AG04449 (cell line): ENCODE results near the gene PAM.

ENCODE experiments used
- CTCF ChIA-PET: fragments of 350-600 bp; formaldehyde crosslinking; extraction: SDS; loops from one replicate; lab custom pipeline; 2021; ENCODE audit warnings: antibody characterized with exemption; lab: Yijun Ruan, JAX
- POLR2A ChIA-PET: fragments of 400-600, 350-600 bp; formaldehyde crosslinking; extraction: SDS; loops from one replicate; lab custom pipeline; 2020; ENCODE audit warnings: antibody characterized with exemption, inconsistent platforms; lab: Yijun Ruan, JAX
- DNase-seq: peaks from one replicate; pipeline ENCODE4 v3.0.0-alpha.2; 2010; ENCODE audit warnings: low read depth, low spot score
- H3K4me3 ChIP-seq: 2 replicates; pipeline ENCODE4 v1.5.1; 2011; ENCODE audit warnings: low read depth, mild to moderate bottlenecking, control low read depth, low read length
- TF ChIP-seq, protein P1 (sequence below): IDR thresholded peaks from one replicate; pipeline ENCODE4 v1.5.1; 2011; ENCODE audit warnings: mild to moderate bottlenecking, moderate library complexity, low read length, control low read depth, inconsistent platforms; ENCODE audit not compliant: insufficient read depth; ENCODE audit errors: missing control alignments

PAM gene

GRCh38 chr5:102946414-102946813 lies 191.3 kb downstream of the PAM start:
- CTCF ChIA-PET = no interaction called here
- no peak for DNase-seq
- TF ChIP-seq, protein P1, sequence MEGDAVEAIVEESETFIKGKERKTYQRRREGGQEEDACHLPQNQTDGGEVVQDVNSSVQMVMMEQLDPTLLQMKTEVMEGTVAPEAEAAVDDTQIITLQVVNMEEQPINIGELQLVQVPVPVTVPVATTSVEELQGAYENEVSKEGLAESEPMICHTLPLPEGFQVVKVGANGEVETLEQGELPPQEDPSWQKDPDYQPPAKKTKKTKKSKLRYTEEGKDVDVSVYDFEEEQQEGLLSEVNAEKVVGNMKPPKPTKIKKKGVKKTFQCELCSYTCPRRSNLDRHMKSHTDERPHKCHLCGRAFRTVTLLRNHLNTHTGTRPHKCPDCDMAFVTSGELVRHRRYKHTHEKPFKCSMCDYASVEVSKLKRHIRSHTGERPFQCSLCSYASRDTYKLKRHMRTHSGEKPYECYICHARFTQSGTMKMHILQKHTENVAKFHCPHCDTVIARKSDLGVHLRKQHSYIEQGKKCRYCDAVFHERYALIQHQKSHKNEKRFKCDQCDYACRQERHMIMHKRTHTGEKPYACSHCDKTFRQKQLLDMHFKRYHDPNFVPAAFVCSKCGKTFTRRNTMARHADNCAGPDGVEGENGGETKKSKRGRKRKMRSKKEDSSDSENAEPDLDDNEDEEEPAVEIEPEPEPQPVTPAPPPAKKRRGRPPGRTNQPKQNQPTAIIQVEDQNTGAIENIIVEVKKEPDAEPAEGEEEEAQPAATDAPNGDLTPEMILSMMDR = no peak
- POLR2A ChIA-PET = no interaction called here
- no peak overlapping the region for H3K4me3 ChIP-seq

- H3K4me3 ChIP-seq = no peak overlapping the region
- DNase-seq = no peak
- POLR2A ChIA-PET = no interaction called here
Measured at GRCh38 chr5:102946971-102947370, 191.9 kb downstream of the PAM start.

DNA sequence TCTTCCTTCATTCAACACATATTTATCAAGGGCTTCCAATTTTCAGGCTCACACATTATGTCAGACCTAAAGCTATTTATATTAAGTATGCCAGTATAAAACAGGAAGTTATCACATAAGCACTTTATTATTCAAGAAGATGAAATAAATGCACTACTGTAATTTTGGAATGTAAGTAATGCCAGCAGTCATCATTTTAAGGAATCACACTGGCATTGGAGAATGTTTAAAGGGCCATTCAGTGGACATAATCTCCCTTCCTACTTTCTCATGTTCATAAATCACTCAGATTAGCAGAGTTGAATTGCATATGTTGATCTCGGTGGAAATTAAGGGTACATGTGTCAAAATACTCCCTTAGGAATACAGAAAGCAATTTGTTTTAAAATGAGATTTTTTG lies 200.4 kb downstream of the PAM start:
- H3K4me3 ChIP-seq = no peak overlapping the region
- ChIA-PET CTCF (interaction anchor here (0.9 to 2.7 kb wide), 3 partner anchors 14 to 22 kb away, joined by 3 to 15 read pairs (median 4); no protein-coding TSS in a partner anchor), POLR2A (no interaction called here)
- no peak for DNase-seq
- TF ChIP-seq, protein P1 = no peak

More at GRCh38 chr5:102946971-102947370, 191.9 kb downstream of the PAM start:
- TF ChIP-seq, protein P1 = no peak
- CTCF ChIA-PET = no interaction called here

DNA sequence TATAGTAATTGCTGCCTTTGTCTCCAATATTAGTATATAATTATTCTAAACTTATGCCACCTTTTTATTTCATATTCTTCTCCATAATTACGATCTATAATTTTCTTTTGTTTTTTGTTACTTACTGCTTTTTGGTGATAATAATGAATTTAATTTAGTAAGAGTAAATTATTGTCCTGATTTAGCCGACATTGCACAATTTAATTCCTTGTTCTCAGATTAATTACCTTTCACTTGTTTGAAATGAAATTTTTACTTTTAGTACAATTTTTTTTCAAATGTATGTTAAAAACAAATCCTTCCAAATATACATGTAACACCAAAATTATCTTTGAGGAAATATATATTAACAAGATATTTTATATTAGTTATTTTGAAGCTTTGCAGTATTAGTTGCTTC lies 201.5 kb downstream of the PAM start:
- no peak overlapping the region for H3K4me3 ChIP-seq
- no peak for DNase-seq
- TF ChIP-seq, protein P1 = no peak
- CTCF ChIA-PET = interaction anchor here (0.9 to 2.7 kb wide), 2 partner anchors 13 to 15 kb away, joined by 3 to 15 read pairs; no protein-coding TSS in a partner anchor
- POLR2A ChIA-PET = no interaction called here

- ChIA-PET CTCF (interaction anchor here (1.0 to 2.7 kb wide), 4 partner anchors 12 to 15 kb away, joined by 4 to 15 read pairs (median 4); no protein-coding TSS in a partner anchor), POLR2A (no interaction called here)
- TF ChIP-seq, protein P1 = no peak
- H3K4me3 ChIP-seq = no peak overlapping the region
- DNase-seq = no peak
Measured at GRCh38 chr5:102957141-102957540, 202.0 kb downstream of the PAM start.

DNA sequence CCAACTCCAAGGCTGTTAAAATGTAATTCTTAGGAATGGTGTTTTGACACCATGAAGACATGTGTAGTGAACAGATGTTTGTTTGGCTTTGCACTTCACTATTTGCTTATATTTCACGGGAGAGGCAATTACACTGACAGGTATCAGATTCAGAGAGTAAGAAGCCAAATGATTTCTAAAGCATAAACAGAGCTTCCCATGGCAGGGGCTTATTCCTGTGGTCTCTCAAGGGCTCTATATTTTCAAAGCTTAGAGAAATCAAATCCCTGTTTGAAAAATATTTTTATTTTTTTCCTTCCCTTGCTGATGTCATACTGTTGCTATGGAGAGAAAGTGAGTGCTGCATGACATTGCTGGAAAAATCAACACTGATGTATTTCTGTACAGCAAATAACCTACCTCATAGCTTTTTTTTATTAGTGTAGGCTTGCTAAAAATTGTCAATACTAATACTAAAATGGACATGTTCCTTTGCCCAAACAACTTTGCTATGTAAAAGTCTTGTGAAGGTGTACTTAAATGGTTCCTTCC lies 203.4 kb downstream of the PAM start:
- H3K4me3 ChIP-seq = no peak overlapping the region
- ChIA-PET POLR2A (no interaction called here), CTCF (interaction anchor here (0.7 to 1.4 kb wide), 5 partner anchors 10 to 277 kb away, joined by 3 to 5 read pairs (median 3); no protein-coding TSS in a partner anchor)
- DNase-seq = no peak
- TF ChIP-seq, protein P1 = no peak
